ENCODE data around the gene FAXDC2.

Gene FAXDC2

DNA sequence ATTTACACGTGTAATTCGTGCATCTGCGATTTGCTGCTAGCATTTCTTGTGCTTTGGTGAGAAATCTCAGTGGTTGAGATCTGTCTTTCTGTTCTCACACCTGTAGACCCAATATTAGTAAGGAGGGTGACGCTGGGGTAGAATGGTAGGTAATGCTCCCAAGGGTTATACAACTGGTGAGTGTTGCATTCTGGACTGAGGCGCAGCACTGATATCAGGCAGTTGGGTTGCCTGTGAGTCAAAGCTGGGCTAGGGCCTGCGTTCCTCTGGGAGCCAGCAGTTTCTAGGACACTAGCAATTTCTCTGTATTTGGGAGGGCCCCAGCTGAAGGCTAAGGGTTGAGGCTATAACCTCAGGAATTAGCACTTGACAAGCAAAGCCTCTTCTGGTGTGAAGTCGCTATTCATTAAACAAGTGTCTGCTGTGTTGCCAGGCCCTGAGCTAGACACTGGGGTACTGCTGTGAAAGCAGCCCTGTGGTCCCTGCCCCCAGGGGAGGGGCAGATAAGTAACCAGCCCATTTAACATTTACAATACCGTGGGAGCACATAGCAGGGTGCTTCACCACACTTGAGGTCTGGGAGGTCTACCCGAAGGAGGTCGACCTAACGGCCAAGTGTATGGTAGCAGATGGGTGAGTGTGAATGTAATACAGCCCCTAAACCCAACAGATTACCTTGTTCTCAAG is 66.5 kb downstream of the FAXDC2 start:
- no peaks in the 10 kb centered on the region for H3K9me3 ChIP-seq (ENCODE audit: control insufficient read depth, low read length)
- H3K27ac ChIP-seq (ENCODE audit: insufficient read depth, low read depth, low read length, poor library complexity, severe bottlenecking): no peak overlapping the region
- no peaks in the 10 kb centered on the region for H3K36me3 ChIP-seq (ENCODE audit: control insufficient read depth, insufficient read depth, low read length)
- peaks cover 29% of the 10 kb centered on the region for H3K4me1 ChIP-seq (ENCODE audit: control insufficient read depth, insufficient read depth, low read length)
- WGBS, 2 experiments: 76 to 78% methylated on average over 8 to 11 of the region's 11 CpGs
- no peaks in the 10 kb centered on the region for H3K27me3 ChIP-seq (ENCODE audit: control insufficient read depth, insufficient read depth, low read length, poor library complexity, severe bottlenecking)
- no peak overlapping the region for H3K4me3 ChIP-seq (ENCODE audit: insufficient read depth, low read depth, low read length)

DNA sequence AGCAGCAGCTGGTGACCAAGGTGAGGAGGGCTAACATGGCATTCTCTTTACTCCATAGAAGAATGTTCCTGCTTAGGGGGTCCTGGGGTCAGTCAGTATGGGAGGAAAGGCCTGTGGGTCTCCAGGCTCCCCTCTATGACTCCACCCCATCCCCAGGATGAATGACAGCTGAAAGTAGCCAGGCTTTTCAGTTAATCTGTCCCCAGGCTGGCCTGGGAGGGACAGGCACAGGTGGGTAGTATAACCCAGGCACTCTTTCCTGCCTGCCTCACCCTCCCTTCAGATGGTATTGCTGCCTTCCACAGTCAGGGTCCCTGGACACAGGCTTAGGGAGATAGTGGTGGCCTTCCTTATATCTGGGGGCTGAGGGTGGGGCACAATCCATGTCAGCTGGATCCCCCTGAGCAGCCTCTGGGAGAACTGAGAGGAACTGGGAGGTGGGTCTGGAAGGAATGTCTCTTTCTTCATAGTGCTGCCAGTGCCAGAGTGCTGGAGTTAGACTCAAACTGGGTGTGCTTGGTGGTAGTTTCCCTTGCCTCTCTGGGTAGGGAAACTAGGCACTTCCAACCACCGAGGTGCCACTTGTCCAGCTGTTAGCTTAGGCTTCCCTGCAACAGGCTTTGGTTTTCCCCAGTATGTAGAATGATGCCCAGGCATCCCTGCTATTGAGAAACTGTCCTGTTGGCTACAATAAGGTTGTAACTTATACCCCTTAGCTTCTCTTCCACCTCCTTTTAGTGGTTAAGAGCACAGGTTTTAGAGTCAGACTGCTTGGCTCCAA is 67.4 kb downstream of the FAXDC2 start:
- no peaks in the 10 kb centered on the region for H3K9me3 ChIP-seq (ENCODE audit: control insufficient read depth, low read length)
- peak overlapping the region; percentile 38 for H3K27ac ChIP-seq (ENCODE audit: insufficient read depth, low read depth, low read length, poor library complexity, severe bottlenecking)
- H3K36me3 ChIP-seq (ENCODE audit: control insufficient read depth, insufficient read depth, low read length): no peaks in the 10 kb centered on the region
- no peaks in the 10 kb centered on the region for H3K27me3 ChIP-seq (ENCODE audit: control insufficient read depth, insufficient read depth, low read length, poor library complexity, severe bottlenecking)
- 89 to 95% methylated on average over 1 of the region's 1 CpG for WGBS, 2 experiments
- H3K4me1 ChIP-seq (ENCODE audit: control insufficient read depth, insufficient read depth, low read length): peaks cover 29% of the 10 kb centered on the region
- H3K4me3 ChIP-seq (ENCODE audit: insufficient read depth, low read depth, low read length): no peak overlapping the region

- no peaks in the 10 kb centered on the region for H3K27me3 ChIP-seq (ENCODE audit: control insufficient read depth, insufficient read depth, low read length, poor library complexity, severe bottlenecking)
- H3K4me3 ChIP-seq (ENCODE audit: insufficient read depth, low read depth, low read length): no peak overlapping the region
- no peak overlapping the region for H3K27ac ChIP-seq (ENCODE audit: insufficient read depth, low read depth, low read length, poor library complexity, severe bottlenecking)
- H3K4me1 ChIP-seq (ENCODE audit: control insufficient read depth, insufficient read depth, low read length): peaks cover 29% of the 10 kb centered on the region
- 56% methylated on average over 4 of the region's 4 CpGs for WGBS, 2 experiments
- H3K9me3 ChIP-seq (ENCODE audit: control insufficient read depth, low read length): no peaks in the 10 kb centered on the region
- H3K36me3 ChIP-seq (ENCODE audit: control insufficient read depth, insufficient read depth, low read length): no peaks in the 10 kb centered on the region
These were observed 68.1 kb downstream of the FAXDC2 start for GRCh38 chr5:154782326-154782725.

DNA sequence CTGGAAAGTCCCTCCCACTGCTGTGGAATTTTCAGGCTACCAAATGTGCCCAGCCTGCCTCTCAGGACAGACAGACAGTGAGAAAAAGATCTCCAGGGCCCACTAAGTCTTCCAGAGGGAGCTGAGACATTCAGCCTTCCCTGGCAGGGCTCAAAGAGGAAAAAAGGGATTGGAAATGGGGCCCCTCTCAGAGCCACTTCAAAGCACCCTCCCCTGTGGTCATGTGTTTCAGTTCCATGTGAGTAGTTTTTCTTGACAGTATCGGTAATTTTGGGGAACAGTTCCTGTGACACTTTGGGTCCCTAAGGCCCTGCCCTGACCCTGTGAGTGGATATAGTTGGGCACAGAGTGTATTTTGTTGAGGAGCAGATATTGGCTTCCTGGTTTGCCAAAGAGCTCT is 70.3 kb downstream of the FAXDC2 start:
- Histone ChIP-seq H3K9me3 (ENCODE audit: control insufficient read depth, low read length) (no peaks in the 10 kb centered on the region), H3K27me3 (ENCODE audit: control insufficient read depth, insufficient read depth, low read length, poor library complexity, severe bottlenecking) (no peaks in the 10 kb centered on the region), H3K4me1 (ENCODE audit: control insufficient read depth, insufficient read depth, low read length) (peaks cover 36% of the 10 kb centered on the region), H3K36me3 (ENCODE audit: control insufficient read depth, insufficient read depth, low read length) (no peaks in the 10 kb centered on the region), H3K4me3 (ENCODE audit: insufficient read depth, low read depth, low read length) (no peak overlapping the region), H3K27ac (ENCODE audit: insufficient read depth, low read depth, low read length, poor library complexity, severe bottlenecking) (no peak overlapping the region)
- WGBS, 2 experiments: 95 to 100% methylated on average over 1 of the region's 1 CpG

- Histone ChIP-seq H3K27ac (ENCODE audit: insufficient read depth, low read depth, low read length, poor library complexity, severe bottlenecking) (no peak overlapping the region), H3K9me3 (ENCODE audit: control insufficient read depth, low read length) (no peaks in the 10 kb centered on the region), H3K27me3 (ENCODE audit: control insufficient read depth, insufficient read depth, low read length, poor library complexity, severe bottlenecking) (no peaks in the 10 kb centered on the region), H3K4me3 (ENCODE audit: insufficient read depth, low read depth, low read length) (no peak overlapping the region), H3K36me3 (ENCODE audit: control insufficient read depth, insufficient read depth, low read length) (no peaks in the 10 kb centered on the region), H3K4me1 (ENCODE audit: control insufficient read depth, insufficient read depth, low read length) (peaks cover 32% of the 10 kb centered on the region)
- WGBS, 2 experiments: 94 to 95% methylated on average over 3 of the region's 4 CpGs
These were observed 71.3 kb downstream of the FAXDC2 start for GRCh38 chr5:154779105-154779504.

DNA sequence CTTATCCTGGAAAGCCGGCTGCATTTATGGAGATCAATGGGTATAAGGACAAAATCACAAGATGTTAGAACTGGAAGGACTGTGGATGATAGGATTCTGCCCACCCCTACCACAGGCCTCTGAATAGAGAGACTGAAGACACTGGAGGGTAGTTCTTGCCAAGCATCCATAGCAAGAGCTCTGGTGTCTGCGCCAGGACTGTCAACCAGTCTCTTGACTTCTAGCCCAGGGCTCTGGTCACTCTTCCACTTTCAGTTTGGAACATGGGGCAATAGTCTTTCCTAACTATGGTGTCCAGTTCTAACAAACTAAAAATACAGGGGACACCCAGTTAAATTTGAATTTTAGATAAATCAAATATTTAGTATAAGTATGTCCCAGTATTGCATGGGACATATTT is 71.9 kb downstream of the FAXDC2 start:
- Histone ChIP-seq H3K9me3 (ENCODE audit: control insufficient read depth, low read length) (no peaks in the 10 kb centered on the region), H3K36me3 (ENCODE audit: control insufficient read depth, insufficient read depth, low read length) (no peaks in the 10 kb centered on the region), H3K4me1 (ENCODE audit: control insufficient read depth, insufficient read depth, low read length) (peaks cover 26% of the 10 kb centered on the region), H3K27ac (ENCODE audit: insufficient read depth, low read depth, low read length, poor library complexity, severe bottlenecking) (no peak overlapping the region), H3K4me3 (ENCODE audit: insufficient read depth, low read depth, low read length) (no peak overlapping the region), H3K27me3 (ENCODE audit: control insufficient read depth, insufficient read depth, low read length, poor library complexity, severe bottlenecking) (no peaks in the 10 kb centered on the region)
- 95 to 100% methylated on average over 2 of the region's 2 CpGs for WGBS, 2 experiments

- Histone ChIP-seq H3K9me3 (ENCODE audit: control insufficient read depth, low read length) (no peaks in the 10 kb centered on the region), H3K36me3 (ENCODE audit: control insufficient read depth, insufficient read depth, low read length) (no peaks in the 10 kb centered on the region), H3K4me1 (ENCODE audit: control insufficient read depth, insufficient read depth, low read length) (peaks cover 23% of the 10 kb centered on the region), H3K27ac (ENCODE audit: insufficient read depth, low read depth, low read length, poor library complexity, severe bottlenecking) (no peak overlapping the region), H3K4me3 (ENCODE audit: insufficient read depth, low read depth, low read length) (no peak overlapping the region), H3K27me3 (ENCODE audit: control insufficient read depth, insufficient read depth, low read length, poor library complexity, severe bottlenecking) (no peaks in the 10 kb centered on the region)
- 94 to 97% methylated on average over 1 of the region's 1 CpG for whole genome bisulfite sequencing, 2 experiments
These were observed 74.2 kb downstream of the FAXDC2 start for GRCh38 chr5:154776167-154776566.

DNA sequence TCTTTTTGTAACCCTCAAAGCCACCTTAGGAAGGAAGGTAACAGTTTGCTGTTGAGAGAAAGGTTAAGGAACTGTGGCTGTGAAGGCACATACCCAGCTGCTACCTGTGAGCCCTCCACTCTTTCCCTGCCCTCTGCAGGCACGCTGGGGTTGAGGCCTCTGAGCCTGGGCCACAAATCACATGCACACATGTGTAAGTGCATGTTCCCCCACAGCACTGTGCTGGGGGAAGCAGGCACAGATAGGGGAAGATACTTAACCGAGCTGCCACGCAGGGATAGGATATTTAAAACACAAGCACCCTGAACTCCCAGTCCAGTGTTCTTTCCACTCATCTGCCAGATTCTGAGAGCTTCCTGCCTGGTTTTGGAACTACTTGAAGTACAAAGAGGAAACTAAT is 77.1 kb downstream of the FAXDC2 start:
- no peaks in the 10 kb centered on the region for H3K36me3 ChIP-seq (ENCODE audit: control insufficient read depth, insufficient read depth, low read length)
- peaks cover 33% of the 10 kb centered on the region for H3K4me1 ChIP-seq (ENCODE audit: control insufficient read depth, insufficient read depth, low read length)
- 90 to 91% methylated on average over 3 of the region's 3 CpGs for WGBS, 2 experiments
- H3K27ac ChIP-seq (ENCODE audit: insufficient read depth, low read depth, low read length, poor library complexity, severe bottlenecking): no peak overlapping the region
- no peaks in the 10 kb centered on the region for H3K9me3 ChIP-seq (ENCODE audit: control insufficient read depth, low read length)
- no peaks in the 10 kb centered on the region for H3K27me3 ChIP-seq (ENCODE audit: control insufficient read depth, insufficient read depth, low read length, poor library complexity, severe bottlenecking)
- no peak overlapping the region for H3K4me3 ChIP-seq (ENCODE audit: insufficient read depth, low read depth, low read length)

- Histone ChIP-seq H3K27ac (ENCODE audit: insufficient read depth, low read depth, low read length, poor library complexity, severe bottlenecking) (no peak overlapping the region), H3K4me1 (ENCODE audit: control insufficient read depth, insufficient read depth, low read length) (peaks cover 33% of the 10 kb centered on the region), H3K27me3 (ENCODE audit: control insufficient read depth, insufficient read depth, low read length, poor library complexity, severe bottlenecking) (no peaks in the 10 kb centered on the region), H3K36me3 (ENCODE audit: control insufficient read depth, insufficient read depth, low read length) (no peaks in the 10 kb centered on the region), H3K9me3 (ENCODE audit: control insufficient read depth, low read length) (no peaks in the 10 kb centered on the region), H3K4me3 (ENCODE audit: insufficient read depth, low read depth, low read length) (no peak overlapping the region)
- WGBS, 2 experiments: 53 to 59% methylated on average over 10 of the region's 10 CpGs
These were observed 79.0 kb downstream of the FAXDC2 start for GRCh38 chr5:154771383-154771901.

DNA sequence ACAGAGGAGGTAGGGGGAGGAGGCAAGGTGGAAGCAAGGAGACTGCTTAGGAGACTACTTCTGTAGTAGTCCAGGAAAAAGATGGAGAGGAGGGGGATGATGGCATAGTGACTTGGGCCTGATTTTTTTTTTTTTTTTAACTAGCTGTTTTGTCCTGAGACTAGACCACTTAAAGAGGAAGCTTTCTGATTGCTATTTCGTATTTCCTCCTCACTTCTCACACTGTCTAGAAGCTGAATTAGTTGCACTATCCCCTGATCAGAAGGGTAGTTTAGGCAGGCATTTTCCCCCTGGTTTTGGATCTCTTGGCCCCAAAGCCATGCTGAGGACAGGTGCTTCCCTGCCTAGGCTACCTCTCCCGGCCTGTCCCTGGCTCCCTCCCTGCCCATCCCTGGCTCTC is 80.3 kb downstream of the FAXDC2 start:
- H3K9me3 ChIP-seq (ENCODE audit: control insufficient read depth, low read length): no peaks in the 10 kb centered on the region
- H3K27ac ChIP-seq (ENCODE audit: insufficient read depth, low read depth, low read length, poor library complexity, severe bottlenecking): no peak overlapping the region
- H3K27me3 ChIP-seq (ENCODE audit: control insufficient read depth, insufficient read depth, low read length, poor library complexity, severe bottlenecking): no peaks in the 10 kb centered on the region
- 81% methylated on average over 2 of the region's 2 CpGs for WGBS, 2 experiments
- no peak overlapping the region for H3K4me3 ChIP-seq (ENCODE audit: insufficient read depth, low read depth, low read length)
- H3K36me3 ChIP-seq (ENCODE audit: control insufficient read depth, insufficient read depth, low read length): no peaks in the 10 kb centered on the region
- peaks cover 25% of the 10 kb centered on the region for H3K4me1 ChIP-seq (ENCODE audit: control insufficient read depth, insufficient read depth, low read length)

Measured in ectodermal cell (in vitro differentiated cells).